ENCODE results near the gene MRPL20. TPM values are rescaled to one million over a fixed set of nuclear protein-coding genes. Genes with fewer than 3 reads are reported as not detected.

MRPL20 gene
- total and polyA plus RNA-seq, 2 donors (not counting 3 experiments of a cell fraction or from before 2014, with no cell fraction given), result 134 to 152 TPM

- H3K4me1 ChIP-seq (ENCODE audit: control insufficient read depth, extremely low read depth, insufficient read depth, low read length), result no peaks in the 10 kb centered on the region
- H3K9me1 ChIP-seq (replicated peaks; ENCODE audit: control insufficient read depth, extremely low read depth, insufficient read depth, low read length), result no peaks in the 10 kb centered on the region
- H3K9ac ChIP-seq (replicated peaks; ENCODE audit: extremely low read depth, insufficient read depth, low read length), result no peak overlapping the region
- ChIA-PET POLR2A (no interaction called here), CTCF (interaction anchor here (1.4 kb wide), 1 partner anchor 21 kb away, joined by 4 read pairs; no protein-coding TSS in a partner anchor)
- H3K4me3 ChIP-seq (replicated peaks in 1 of 3; ENCODE audit: insufficient read depth in 1 of 3, low read depth in 1 of 3, low read length in 3 of 3), result no peak overlapping the region
- TF ChIP-seq GATA2 (IDR thresholded peaks at IDR 0.05; ENCODE audit: insufficient read depth, insufficient read length, low read depth, low read length) (no peak), CTCF (IDR thresholded peaks at IDR 0.05; ENCODE audit: extremely low read depth in 1 of 2, insufficient read depth in 1 of 2, low read depth in 1 of 2, low read length in 2 of 2) (no peak), MYC (IDR thresholded peaks at IDR 0.05; ENCODE audit: low read depth, low read length) (no peak), EZH2 (IDR thresholded peaks at IDR 0.05; ENCODE audit: borderline replicate concordance, low read depth, low read length, severe bottlenecking) (no peak), POLR2A (IDR thresholded peaks at IDR 0.05; ENCODE audit: low read depth, low read length) (no peak), POLR2AphosphoS5 (IDR thresholded peaks at IDR 0.05; ENCODE audit: insufficient read depth, low read depth, low read length) (no peak), FOS (IDR thresholded peaks at IDR 0.05; ENCODE audit: borderline replicate concordance, insufficient read depth, low read length) (no peak), JUN (IDR thresholded peaks at IDR 0.05; ENCODE audit: borderline replicate concordance, insufficient read depth, insufficient read length, low read depth) (no peak), MAX (IDR thresholded peaks at IDR 0.05; ENCODE audit: insufficient read depth, insufficient read length) (no peak)
- H3K79me2 ChIP-seq (ENCODE audit: control insufficient read depth, insufficient read depth, low read length), result peaks cover 3% of the 10 kb centered on the region
- dilution Hi-C loops (cut with MboI; ENCODE audit: extremely low pct_ligation_motif_present, low sequenced_read_pairs) (no loop called here), intact Hi-C loops (cut with micrococcal nuclease) (no loop called here)
- no peak overlapping the region for H2AFZ ChIP-seq (ENCODE audit: low read depth, low read length)
- H3K27me3 ChIP-seq (ENCODE audit: control insufficient read depth in 2 of 2, insufficient read depth in 2 of 2, low read length in 2 of 2), result no peaks in the 10 kb centered on the region
- BruUV-seq (replicated peaks), result no TSS peak
- H3K36me3 ChIP-seq (ENCODE audit: control insufficient read depth in 2 of 2, extremely low read depth in 1 of 2, insufficient read depth in 2 of 2, low read length in 2 of 2), result peaks cover 5 to 10% of the 10 kb centered on the region in 2 experiments
- H3K9me3 ChIP-seq (replicated peaks; ENCODE audit: control insufficient read depth, insufficient read depth, low read length), result no peaks in the 10 kb centered on the region
- H3K27ac ChIP-seq (ENCODE audit: insufficient read depth, low read depth, low read length), result no peak overlapping the region
- H4K20me1 ChIP-seq (replicated peaks; ENCODE audit: control insufficient read depth, extremely low read depth, insufficient read depth, low read length), result no peaks in the 10 kb centered on the region
- FAIRE-seq (no peak), DNase-seq (ENCODE audit: low read depth, low spot score) (no peak)
- no peak overlapping the region for H3K4me2 ChIP-seq (ENCODE audit: insufficient read depth, low read length)
Observed at GRCh38 chr1:1381294-1381693, 25.8 kb downstream of the MRPL20 start.
